HEK293 (cell line): Measurements from ENCODE around the gene LKAAEAR1.
A peak's percentile ranks its signal among the peaks of the same experiment; 100 is the strongest.

Experiments
- CTCF ChIA-PET: fragments of 350-600 bp; formaldehyde crosslinking; extraction: SDS; loops from one replicate; lab custom pipeline; 2021; ENCODE audit warnings: antibody characterized with exemption; lab: Yijun Ruan, JAX
- POLR2A ChIA-PET: fragments of 300-600 bp; formaldehyde crosslinking; extraction: SDS; loops from one replicate; lab custom pipeline; 2020; ENCODE audit warnings: antibody characterized with exemption, inconsistent platforms; lab: Yijun Ruan, JAX
- H3K27ac ChIP-seq: fragments of 200-500 bp; sonication (Bioruptor generic); 2 replicates; pipeline ENCODE4 v1.5.1; 2014; ENCODE audit warnings: low read depth, low read length, control low read depth, inconsistent platforms; ENCODE audit errors: extremely low read depth
- H3K36me3 ChIP-seq, 2 experiments: fragments of 200-500 bp in 1 of 2; sonication (Bioruptor generic) in 1 of 2; 1 replicate in 1 of 2; 2 replicates in 1 of 2; pipeline ENCODE4 v1.5.1; 2014 to 2017; ENCODE audit warnings: inconsistent platforms in 2 of 2, low read length in 2 of 2; ENCODE audit not compliant: control insufficient read depth in 2 of 2, insufficient read depth in 1 of 2
- H3K4me1 ChIP-seq: fragments of 200-500 bp; sonication (Bioruptor generic); 2 replicates; pipeline ENCODE4 v1.5.1; 2014; ENCODE audit warnings: mild to moderate bottlenecking, low read length, inconsistent platforms; ENCODE audit not compliant: control insufficient read depth, insufficient read depth
- H3K4me3 ChIP-seq: 2 replicates; pipeline ENCODE4 v1.5.1; 2011; ENCODE audit warnings: low read depth, mild to moderate bottlenecking, control low read depth, low read length, moderate library complexity
- H3K9me3 ChIP-seq: fragments of 200-500 bp; sonication (Bioruptor generic); 2 replicates; pipeline ENCODE4 v1.5.1; 2014; ENCODE audit warnings: low read depth, low read length, inconsistent platforms; ENCODE audit not compliant: control insufficient read depth, insufficient read depth
- BCL11A ChIP-seq: fragments of 450-650 bp; formaldehyde crosslinking; IDR thresholded peaks from 2 replicates; pipeline ENCODE4 v1.5.1; 2016; ENCODE audit warnings: low read depth, missing biosample characterization, missing genetic modification characterization
- BCL11B ChIP-seq: fragments of 450-650 bp; formaldehyde crosslinking; IDR thresholded peaks from 2 replicates; pipeline ENCODE4 v1.5.1; 2016; ENCODE audit warnings: low read depth, missing biosample characterization, missing genetic modification characterization
- GLIS2 ChIP-seq: fragments of 450-650 bp; formaldehyde crosslinking; IDR thresholded peaks from 2 replicates; pipeline ENCODE4 v1.5.1; 2016; ENCODE audit warnings: missing biosample characterization, missing genetic modification characterization
- KLF1 ChIP-seq: fragments of 450-650 bp; formaldehyde crosslinking; IDR thresholded peaks from 2 replicates; pipeline ENCODE4 v1.5.1; 2016; ENCODE audit warnings: missing biosample characterization, missing genetic modification characterization
- KLF9 ChIP-seq: fragments of 450-650 bp; formaldehyde crosslinking; IDR thresholded peaks from 2 replicates; pipeline ENCODE4 v1.5.1; 2016; ENCODE audit warnings: missing biosample characterization, missing genetic modification characterization, low read depth
- MYNN ChIP-seq: fragments of 450-650 bp; formaldehyde crosslinking; IDR thresholded peaks from 2 replicates; pipeline ENCODE4 v1.5.1; 2016; ENCODE audit warnings: missing biosample characterization, missing genetic modification characterization, borderline replicate concordance
- REPIN1 ChIP-seq: fragments of 450-650 bp; formaldehyde crosslinking; IDR thresholded peaks from 2 replicates; pipeline ENCODE4 v1.5.1; 2017; ENCODE audit warnings: missing biosample characterization, missing genetic modification characterization, low read depth
- TRIM28 ChIP-seq: IDR thresholded peaks from 2 replicates; pipeline ENCODE4 v1.6.1; 2011; ENCODE audit warnings: low read length, control low read depth, borderline replicate concordance
- ZBTB7A ChIP-seq: fragments of 450-650 bp; formaldehyde crosslinking; IDR thresholded peaks from 2 replicates; pipeline ENCODE4 v1.5.1; 2016; ENCODE audit warnings: low read depth, missing biosample characterization, missing genetic modification characterization
- ZFP37 ChIP-seq: fragments of 450-650 bp; formaldehyde crosslinking; IDR thresholded peaks from 2 replicates; pipeline ENCODE4 v1.5.1; 2016; ENCODE audit warnings: missing biosample characterization, missing genetic modification characterization
- ZFP69B ChIP-seq: fragments of 450-650 bp; formaldehyde crosslinking; IDR thresholded peaks from 2 replicates; pipeline ENCODE4 v1.5.1; 2016; ENCODE audit warnings: missing biosample characterization, missing genetic modification characterization
- ZIC2 ChIP-seq: fragments of 450-650 bp; formaldehyde crosslinking; IDR thresholded peaks from 2 replicates; pipeline ENCODE4 v1.5.1; 2016; ENCODE audit warnings: missing biosample characterization, missing genetic modification characterization
- ZNF26 ChIP-seq: fragments of 450-650 bp; formaldehyde crosslinking; IDR thresholded peaks from 2 replicates; pipeline ENCODE4 v1.5.1; 2016; ENCODE audit warnings: missing biosample characterization, missing genetic modification characterization
- ZNF280C ChIP-seq: fragments of 450-650 bp; formaldehyde crosslinking; IDR thresholded peaks from 2 replicates; pipeline ENCODE4 v1.5.1; 2016; ENCODE audit warnings: missing biosample characterization, missing genetic modification characterization
- ZNF302 ChIP-seq: fragments of 450-650 bp; formaldehyde crosslinking; IDR thresholded peaks from 2 replicates; pipeline ENCODE4 v1.5.1; 2016; ENCODE audit warnings: missing biosample characterization, missing genetic modification characterization, low read depth
- ZNF311 ChIP-seq: fragments of 450-650 bp; formaldehyde crosslinking; IDR thresholded peaks from 2 replicates; pipeline ENCODE4 v1.5.1; 2017; ENCODE audit warnings: missing biosample characterization, missing genetic modification characterization, borderline replicate concordance
- ZNF514 ChIP-seq: fragments of 450-650 bp; formaldehyde crosslinking; IDR thresholded peaks from 2 replicates; pipeline ENCODE4 v1.5.1; 2016; ENCODE audit warnings: missing biosample characterization, missing genetic modification characterization
- ZNF658 ChIP-seq: fragments of 450-650 bp; formaldehyde crosslinking; IDR thresholded peaks from 2 replicates; pipeline ENCODE4; 2016; ENCODE audit warnings: missing biosample characterization, missing genetic modification characterization
- ZNF664 ChIP-seq: fragments of 450-650 bp; formaldehyde crosslinking; IDR thresholded peaks from 2 replicates; pipeline ENCODE4 v1.5.1; 2016; ENCODE audit warnings: missing biosample characterization, missing genetic modification characterization
- ZNF777 ChIP-seq: fragments of 450-650 bp; formaldehyde crosslinking; IDR thresholded peaks from 2 replicates; pipeline ENCODE4 v1.5.1; 2017; ENCODE audit warnings: missing biosample characterization, missing genetic modification characterization, borderline replicate concordance
- TF ChIP-seq, protein P1 (sequence below): fragments of 450-650 bp; formaldehyde crosslinking; IDR thresholded peaks from 2 replicates; pipeline ENCODE4 v1.5.1; 2016; ENCODE audit warnings: missing biosample characterization, missing genetic modification characterization, borderline replicate concordance

The LKAAEAR1 gene

DNA sequence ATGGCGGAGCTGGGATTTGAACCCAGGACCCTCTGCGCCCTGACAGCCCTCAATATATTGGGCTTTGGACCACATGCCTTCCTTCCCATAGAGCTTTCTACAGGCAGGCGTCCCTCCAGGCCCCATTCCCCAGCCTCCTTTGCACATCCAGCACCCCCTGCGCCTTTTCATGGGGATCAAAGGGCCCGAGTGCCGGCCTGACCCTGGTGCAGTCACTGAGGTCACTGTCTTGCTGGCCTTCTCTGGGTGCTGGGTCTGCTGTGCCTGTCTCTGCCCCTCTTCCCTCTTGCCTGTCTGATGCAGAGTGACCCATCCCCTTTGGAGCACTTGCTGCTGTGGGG is 2.6 kb downstream of the LKAAEAR1 start (continued):
- TF ChIP-seq, protein P1, sequence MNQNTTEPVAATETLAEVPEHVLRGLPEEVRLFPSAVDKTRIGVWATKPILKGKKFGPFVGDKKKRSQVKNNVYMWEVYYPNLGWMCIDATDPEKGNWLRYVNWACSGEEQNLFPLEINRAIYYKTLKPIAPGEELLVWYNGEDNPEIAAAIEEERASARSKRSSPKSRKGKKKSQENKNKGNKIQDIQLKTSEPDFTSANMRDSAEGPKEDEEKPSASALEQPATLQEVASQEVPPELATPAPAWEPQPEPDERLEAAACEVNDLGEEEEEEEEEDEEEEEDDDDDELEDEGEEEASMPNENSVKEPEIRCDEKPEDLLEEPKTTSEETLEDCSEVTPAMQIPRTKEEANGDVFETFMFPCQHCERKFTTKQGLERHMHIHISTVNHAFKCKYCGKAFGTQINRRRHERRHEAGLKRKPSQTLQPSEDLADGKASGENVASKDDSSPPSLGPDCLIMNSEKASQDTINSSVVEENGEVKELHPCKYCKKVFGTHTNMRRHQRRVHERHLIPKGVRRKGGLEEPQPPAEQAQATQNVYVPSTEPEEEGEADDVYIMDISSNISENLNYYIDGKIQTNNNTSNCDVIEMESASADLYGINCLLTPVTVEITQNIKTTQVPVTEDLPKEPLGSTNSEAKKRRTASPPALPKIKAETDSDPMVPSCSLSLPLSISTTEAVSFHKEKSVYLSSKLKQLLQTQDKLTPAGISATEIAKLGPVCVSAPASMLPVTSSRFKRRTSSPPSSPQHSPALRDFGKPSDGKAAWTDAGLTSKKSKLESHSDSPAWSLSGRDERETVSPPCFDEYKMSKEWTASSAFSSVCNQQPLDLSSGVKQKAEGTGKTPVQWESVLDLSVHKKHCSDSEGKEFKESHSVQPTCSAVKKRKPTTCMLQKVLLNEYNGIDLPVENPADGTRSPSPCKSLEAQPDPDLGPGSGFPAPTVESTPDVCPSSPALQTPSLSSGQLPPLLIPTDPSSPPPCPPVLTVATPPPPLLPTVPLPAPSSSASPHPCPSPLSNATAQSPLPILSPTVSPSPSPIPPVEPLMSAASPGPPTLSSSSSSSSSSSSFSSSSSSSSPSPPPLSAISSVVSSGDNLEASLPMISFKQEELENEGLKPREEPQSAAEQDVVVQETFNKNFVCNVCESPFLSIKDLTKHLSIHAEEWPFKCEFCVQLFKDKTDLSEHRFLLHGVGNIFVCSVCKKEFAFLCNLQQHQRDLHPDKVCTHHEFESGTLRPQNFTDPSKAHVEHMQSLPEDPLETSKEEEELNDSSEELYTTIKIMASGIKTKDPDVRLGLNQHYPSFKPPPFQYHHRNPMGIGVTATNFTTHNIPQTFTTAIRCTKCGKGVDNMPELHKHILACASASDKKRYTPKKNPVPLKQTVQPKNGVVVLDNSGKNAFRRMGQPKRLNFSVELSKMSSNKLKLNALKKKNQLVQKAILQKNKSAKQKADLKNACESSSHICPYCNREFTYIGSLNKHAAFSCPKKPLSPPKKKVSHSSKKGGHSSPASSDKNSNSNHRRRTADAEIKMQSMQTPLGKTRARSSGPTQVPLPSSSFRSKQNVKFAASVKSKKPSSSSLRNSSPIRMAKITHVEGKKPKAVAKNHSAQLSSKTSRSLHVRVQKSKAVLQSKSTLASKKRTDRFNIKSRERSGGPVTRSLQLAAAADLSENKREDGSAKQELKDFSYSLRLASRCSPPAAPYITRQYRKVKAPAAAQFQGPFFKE (tag by site-specific recombination), result no peak
- no peak for TF ChIP-seq ZNF280C
- no peak for TF ChIP-seq ZFP37
- TF ChIP-seq REPIN1 (tag by site-specific recombination), result no peak
- TF ChIP-seq, all 188 proteins: peak for 0

- no peak overlapping the region for H3K27ac ChIP-seq
- H3K9me3 ChIP-seq, result no peaks in the 10 kb centered on the region
- H3K4me1 ChIP-seq, result peaks cover 10% of the 10 kb centered on the region
- CTCF ChIA-PET, result interaction anchor here (0.7 to 1.1 kb wide), 4 partner anchors 11 to 41 kb away, joined by 3 read pairs; no protein-coding TSS in a partner anchor
- H3K36me3 ChIP-seq, result peaks cover 0 to 2% of the 10 kb centered on the region in 2 experiments; a peak in 1 of 3 replicates
- no peak overlapping the region for H3K4me3 ChIP-seq
- TF ChIP-seq ZNF311, result no peak
- TF ChIP-seq BCL11B, result peak; percentile 69
- no peak for TF ChIP-seq ZNF777 (tag by site-specific recombination)
- TF ChIP-seq GLIS2 (tag by site-specific recombination), result peak; percentile 34; the same call in 1 of the 2 replicates
- peak; percentile 85 for TF ChIP-seq BCL11A (tag by site-specific recombination)
- POLR2A ChIA-PET, result interaction anchor here (1.8 to 2.9 kb wide), 2 partner anchors 18 to 19 kb away, joined by 6 to 13 read pairs; partner anchors contain the start of gene TCEA2
Observed at GRCh38 chr20:64080813-64081623, 3.2 kb downstream of the LKAAEAR1 start.

DNA sequence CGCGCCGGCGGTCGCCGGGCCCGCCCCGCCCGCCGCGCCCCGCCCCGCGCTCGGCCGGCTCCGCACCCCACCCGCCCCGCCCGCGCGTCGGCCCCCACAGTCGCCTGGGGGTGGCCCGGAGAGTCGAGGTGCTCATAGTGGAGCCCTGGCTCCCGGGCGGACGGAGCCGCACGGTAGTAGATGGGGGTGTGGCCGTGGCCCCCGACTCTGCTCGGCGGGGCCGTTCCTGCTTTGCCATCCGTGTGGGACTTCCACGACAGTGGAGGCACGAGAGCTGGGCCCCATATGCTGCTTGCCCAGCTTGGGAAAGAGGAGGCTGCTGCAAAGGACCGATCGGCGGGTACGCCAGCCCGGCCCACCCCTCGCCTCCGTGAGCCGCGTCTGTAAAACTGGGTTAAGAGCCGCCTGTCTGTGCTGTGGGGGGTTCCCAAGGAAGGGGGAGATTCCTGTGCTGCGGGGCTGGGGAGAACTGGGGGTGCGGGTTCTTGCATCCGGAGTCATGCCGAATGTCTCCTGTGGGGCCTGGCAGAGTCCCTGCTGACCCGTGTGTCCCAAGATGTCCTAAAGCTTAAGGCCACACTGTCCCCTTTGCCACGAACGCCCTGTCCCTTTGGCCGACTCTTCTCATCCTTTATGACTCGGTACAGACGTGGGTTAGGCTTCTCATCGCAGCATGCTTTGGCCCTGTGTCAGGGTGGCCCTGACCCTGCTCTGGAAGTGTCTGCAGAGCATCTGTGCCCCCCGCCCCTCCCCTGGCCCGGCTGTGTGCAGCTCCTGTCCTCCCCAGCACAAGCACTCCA is 4.0 kb downstream of the LKAAEAR1 start, which contains the start of gene OPRL1:
OPRL1 (plus strand) TSS at position 70 of the 800 bp plus-strand sequence. CDS start 12,639 bp downstream, outside the sequence.
- ChIA-PET POLR2A (interaction anchor here (0.6 to 1.8 kb wide), 2 partner anchors 18 to 19 kb away, joined by 3 to 6 read pairs; partner anchors contain the start of gene TCEA2), CTCF (interaction anchor here (0.6 to 1.1 kb wide), 5 partner anchors 10 to 198 kb away, joined by 3 to 4 read pairs (median 3); no protein-coding TSS in a partner anchor)
- Histone ChIP-seq H3K4me3 (peak within 1 kb of the TSS; percentile 51), H3K4me1 (peaks cover 10% of the 10 kb centered on the region), H3K36me3 (peaks cover 0 to 3% of the 10 kb centered on the region in 2 experiments; a peak in 1 of 3 replicates), H3K9me3 (no peaks in the 10 kb centered on the region), H3K27ac (peak within 1 kb of the TSS; percentile 68; the same call in 1 of the 2 replicates)
- TF ChIP-seq KLF9 (tag by site-specific recombination) (peak; percentile 42; the same call in 1 of the 2 replicates), ZNF302 (tag by site-specific recombination) (no peak), ZNF26 (tag by site-specific recombination) (no peak), ZBTB7A (tag by site-specific recombination) (no peak), GLIS2 (tag by site-specific recombination) (peak; percentile 71), ZNF514 (no peak), ZFP69B (tag by site-specific recombination) (0 out of 2 replicates have a peak, but pooled peaks have one; percentile 51), TRIM28 (no peak), ZNF658 (tag by site-specific recombination) (no peak), MYNN (tag by site-specific recombination) (no peak), ZNF664 (no peak), KLF1 (0 out of 2 replicates have a peak, but pooled peaks have one; percentile 8), ZIC2 (no peak)
